ENCODE data around the gene TP53I3. TPM values are rescaled to one million over a fixed set of nuclear protein-coding genes. Genes with fewer than 3 reads are reported as not detected.

TP53I3 gene, protein sequence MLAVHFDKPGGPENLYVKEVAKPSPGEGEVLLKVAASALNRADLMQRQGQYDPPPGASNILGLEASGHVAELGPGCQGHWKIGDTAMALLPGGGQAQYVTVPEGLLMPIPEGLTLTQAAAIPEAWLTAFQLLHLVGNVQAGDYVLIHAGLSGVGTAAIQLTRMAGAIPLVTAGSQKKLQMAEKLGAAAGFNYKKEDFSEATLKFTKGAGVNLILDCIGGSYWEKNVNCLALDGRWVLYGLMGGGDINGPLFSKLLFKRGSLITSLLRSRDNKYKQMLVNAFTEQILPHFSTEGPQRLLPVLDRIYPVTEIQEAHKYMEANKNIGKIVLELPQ
- polyA plus RNA-seq (2012; ENCODE audit: insufficient read depth, insufficient read length, low read depth) = 63.8 TPM

DNA sequence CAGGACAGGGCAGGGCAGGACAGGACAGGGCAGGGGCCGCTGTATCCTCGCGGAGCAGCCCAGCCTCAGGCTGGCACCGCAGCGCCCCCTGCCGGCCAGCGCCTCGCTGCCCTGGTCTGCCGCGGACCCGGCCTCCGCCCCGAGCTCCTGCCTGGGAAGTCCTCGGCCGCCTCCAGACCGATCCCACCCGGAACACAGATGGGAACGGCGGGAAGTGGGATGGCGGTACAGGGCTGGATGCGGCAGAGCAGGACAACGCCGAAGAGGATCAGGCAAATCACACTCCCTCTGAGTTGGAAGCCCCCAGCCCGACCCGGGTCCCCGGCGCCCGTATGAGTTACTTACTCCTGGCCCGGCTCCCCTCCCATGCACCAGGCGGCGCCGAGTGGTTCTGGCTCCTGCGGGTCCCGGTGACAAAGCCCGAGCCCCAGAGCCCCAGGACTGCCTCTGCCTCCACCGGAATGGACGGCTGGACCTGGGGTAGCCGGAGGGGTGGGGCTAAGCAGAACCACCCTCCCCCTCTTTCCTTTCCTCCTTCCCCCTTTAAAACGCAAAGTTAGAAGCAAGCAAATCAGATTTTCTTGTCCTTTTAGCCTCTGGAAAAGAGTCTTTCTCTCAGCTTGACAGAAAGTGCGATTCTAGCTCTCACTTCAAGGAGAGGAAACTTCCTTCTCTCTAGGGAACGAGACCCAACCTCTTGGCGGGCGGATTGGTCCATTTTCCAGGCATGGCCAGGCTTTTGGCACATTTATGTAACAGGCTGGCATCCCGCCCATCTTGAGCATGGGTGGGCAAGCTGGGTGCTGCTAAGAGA is at the start of gene TP53I3:
TP53I3 (minus strand) TSS at position 449 of the 814 bp plus-strand sequence. CDS start 508 bp downstream, outside the sequence.
- H3K4me1 ChIP-seq = peaks cover 4% of the 10 kb centered on the region; the same call in 1 of the 2 replicates
- peak within 1 kb of the TSS; percentile 77 for H3K4me3 ChIP-seq (ENCODE audit: low read depth, low read length)
- no peaks in the 10 kb centered on the region for H3K9me3 ChIP-seq
- no peaks in the 10 kb centered on the region for H3K27me3 ChIP-seq
- TF ChIP-seq, protein P1, sequence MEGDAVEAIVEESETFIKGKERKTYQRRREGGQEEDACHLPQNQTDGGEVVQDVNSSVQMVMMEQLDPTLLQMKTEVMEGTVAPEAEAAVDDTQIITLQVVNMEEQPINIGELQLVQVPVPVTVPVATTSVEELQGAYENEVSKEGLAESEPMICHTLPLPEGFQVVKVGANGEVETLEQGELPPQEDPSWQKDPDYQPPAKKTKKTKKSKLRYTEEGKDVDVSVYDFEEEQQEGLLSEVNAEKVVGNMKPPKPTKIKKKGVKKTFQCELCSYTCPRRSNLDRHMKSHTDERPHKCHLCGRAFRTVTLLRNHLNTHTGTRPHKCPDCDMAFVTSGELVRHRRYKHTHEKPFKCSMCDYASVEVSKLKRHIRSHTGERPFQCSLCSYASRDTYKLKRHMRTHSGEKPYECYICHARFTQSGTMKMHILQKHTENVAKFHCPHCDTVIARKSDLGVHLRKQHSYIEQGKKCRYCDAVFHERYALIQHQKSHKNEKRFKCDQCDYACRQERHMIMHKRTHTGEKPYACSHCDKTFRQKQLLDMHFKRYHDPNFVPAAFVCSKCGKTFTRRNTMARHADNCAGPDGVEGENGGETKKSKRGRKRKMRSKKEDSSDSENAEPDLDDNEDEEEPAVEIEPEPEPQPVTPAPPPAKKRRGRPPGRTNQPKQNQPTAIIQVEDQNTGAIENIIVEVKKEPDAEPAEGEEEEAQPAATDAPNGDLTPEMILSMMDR (IDR thresholded peaks at IDR 0.05; ENCODE audit: low read depth, low read length) = peak; percentile 77
- peak; percentile 95 for DNase-seq
- H3K36me3 ChIP-seq = peaks cover 7% of the 10 kb centered on the region; the same call in 1 of the 2 replicates

DNA sequence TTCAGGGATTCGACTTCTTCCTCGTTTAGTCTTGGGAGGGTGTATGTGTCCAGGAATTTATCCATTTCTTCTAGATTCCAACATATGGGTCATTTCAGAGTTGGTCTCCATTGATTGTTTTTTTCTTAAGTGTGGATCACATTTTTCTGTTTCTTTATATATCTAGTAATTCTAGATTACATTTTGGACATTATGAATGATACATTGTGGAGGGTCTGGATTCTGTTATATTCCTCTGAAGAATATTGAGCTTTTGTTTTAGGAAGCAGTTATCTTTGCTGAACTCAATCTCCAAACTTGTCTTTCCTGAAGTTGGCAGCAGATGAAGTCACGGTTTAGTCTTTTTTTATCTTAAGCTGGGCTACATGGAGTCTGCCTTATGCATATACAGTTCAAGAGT is 47.9 kb upstream of the TP53I3 start:
- H3K36me3 ChIP-seq = no peaks in the 10 kb centered on the region
- no peaks in the 10 kb centered on the region; the same call in 1 of the 2 replicates for H3K9me3 ChIP-seq
- DNase-seq = no peak
- no peak overlapping the region for H3K4me3 ChIP-seq (ENCODE audit: low read depth, low read length)
- no peaks in the 10 kb centered on the region for H3K4me1 ChIP-seq
- TF ChIP-seq, protein P1 (IDR thresholded peaks at IDR 0.05; ENCODE audit: low read depth, low read length) = no peak
- no peaks in the 10 kb centered on the region for H3K27me3 ChIP-seq

GRCh38 chr2:24125956-24126355 is 41.3 kb upstream of the TP53I3 start:
- no peak overlapping the region for H3K4me3 ChIP-seq (ENCODE audit: low read depth, low read length)
- TF ChIP-seq, protein P1 (IDR thresholded peaks at IDR 0.05; ENCODE audit: low read depth, low read length) = no peak
- 0 out of 2 replicates have a peak, but pooled peaks cover 2% of the 10 kb centered on the region for H3K4me1 ChIP-seq
- H3K9me3 ChIP-seq = no peaks in the 10 kb centered on the region; the same call in 1 of the 2 replicates
- no peak for DNase-seq
- H3K36me3 ChIP-seq = no peaks in the 10 kb centered on the region
- peaks cover 6% of the 10 kb centered on the region; the same call in 1 of the 2 replicates for H3K27me3 ChIP-seq

GRCh38 chr2:24123922-24124580 is 39.4 kb upstream of the TP53I3 start:
- Histone ChIP-seq H3K27me3 (peaks cover 6% of the 10 kb centered on the region; the same call in 1 of the 2 replicates), H3K36me3 (no peaks in the 10 kb centered on the region), H3K9me3 (no peaks in the 10 kb centered on the region; the same call in 1 of the 2 replicates), H3K4me1 (peaks cover 5% of the 10 kb centered on the region), H3K4me3 (ENCODE audit: low read depth, low read length) (peak overlapping the region; percentile 61)
- TF ChIP-seq, protein P1 (IDR thresholded peaks at IDR 0.05; ENCODE audit: low read depth, low read length) = no peak
- no peak for DNase-seq

DNA sequence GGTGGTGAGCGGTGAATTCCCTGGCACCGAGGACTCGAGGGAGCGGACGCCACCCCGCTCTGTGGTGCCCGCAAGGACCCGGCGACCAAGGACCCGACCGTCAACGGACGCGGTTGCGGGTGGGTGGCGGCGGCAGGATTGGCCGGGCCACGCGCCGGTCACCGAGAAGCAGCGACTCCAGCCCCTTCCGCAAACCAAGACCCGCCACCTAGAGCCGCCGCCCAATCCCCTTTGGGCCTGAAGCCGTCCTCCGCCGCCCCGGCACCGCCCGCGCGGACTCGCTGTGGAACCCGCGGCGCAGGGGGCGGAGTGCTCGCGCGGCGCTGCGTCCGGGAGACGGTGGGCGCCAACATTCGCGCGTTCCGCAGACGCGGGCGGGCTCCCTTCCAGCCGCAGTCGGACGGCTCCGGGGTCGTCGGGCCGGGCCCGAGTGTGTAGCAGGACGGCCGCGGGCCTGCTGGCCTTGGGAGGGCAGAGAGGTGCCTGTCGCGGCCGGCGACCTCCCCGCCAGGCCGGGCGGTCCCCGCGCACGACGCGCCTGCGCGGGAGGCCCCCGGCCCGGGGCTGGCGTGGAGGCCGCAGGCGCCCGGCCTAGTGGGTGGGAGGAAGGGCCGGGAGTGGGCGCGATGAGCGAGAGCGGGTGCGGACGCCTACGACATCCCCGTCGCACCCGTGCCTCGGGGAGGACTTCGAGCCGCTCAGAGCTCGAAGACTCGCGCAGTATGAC is 38.7 kb upstream of the TP53I3 start, which contains the start of the genes FAM228B and PFN4:
FAM228B (plus strand) TSS at position 275 of the 727 bp plus-strand sequence. CDS start 893 bp downstream, outside the sequence.
PFN4 (minus strand) TSS at position 140 of the 727 bp plus-strand sequence. CDS start 799 bp downstream, outside the sequence.
- TF ChIP-seq, protein P1 (IDR thresholded peaks at IDR 0.05; ENCODE audit: low read depth, low read length) = no peak
- Histone ChIP-seq H3K27me3 (peaks cover 6% of the 10 kb centered on the region; the same call in 1 of the 2 replicates), H3K4me3 (ENCODE audit: low read depth, low read length) (peak within 1 kb of the TSS; percentile 61), H3K9me3 (no peaks in the 10 kb centered on the region; the same call in 1 of the 2 replicates), H3K36me3 (no peaks in the 10 kb centered on the region), H3K4me1 (peaks cover 12% of the 10 kb centered on the region)
- DNase-seq = peak; percentile 66

All from BE2C (cell line).